Adrenal gland (tissue), 12 donors: ENCODE results near the gene DPP6. TPM values are rescaled to one million over a fixed set of nuclear protein-coding genes. Genes with fewer than 3 reads are reported as not detected.

Experiments used
- DNase-seq, 7 donors: peaks; one replicate each; pipeline ENCODE4 v3.0.0-alpha.2; 2019 to 2020
- H3K27ac ChIP-seq, 5 donors: fragments of 200-600 bp; sonication (generic) in 4 of 5; 1 replicate in 3 of 5; 2 replicates in 2 of 5; pipeline versions ENCODE4 v1.5.1 to v1.8.0; 2016 to 2020; ENCODE audit warnings: mild to moderate bottlenecking in 1 of 5
- H3K27me3 ChIP-seq: fragments of 200-600 bp; 2 replicates; pipeline ENCODE4 v1.8.0; 2021
- H3K36me3 ChIP-seq, 2 donors: fragments of 200-600 bp; replicated peaks in 1 of 2; 1 replicate in 1 of 2; 2 replicates in 1 of 2; pipeline versions ENCODE4 v1.5.1 to v1.8.0; 2018 to 2022
- H3K4me1 ChIP-seq, 2 donors: fragments of 200-600 bp; replicated peaks in 1 of 2; 1 replicate in 1 of 2; 2 replicates in 1 of 2; pipeline versions ENCODE4 v1.5.1 to v1.8.0; 2018 to 2021
- H3K4me3 ChIP-seq, 4 donors: fragments of 200-600 bp; sonication (generic) in 3 of 4; one replicate each; pipeline ENCODE4 v1.5.1; 2016 to 2018
- H3K9me3 ChIP-seq, 3 donors: fragments of 200-600 bp; sonication (generic) in 1 of 3; replicated peaks in 1 of 3; 1 replicate in 2 of 3; 2 replicates in 1 of 3; pipeline versions ENCODE4 v1.5.1 to v1.8.0; 2016 to 2021
- POLR2A ChIP-seq, 2 donors: fragments of 450-650 bp; IDR thresholded peaks; one replicate each; pipeline ENCODE4 v1.6.1; 2017; ENCODE audit warnings: antibody characterized with exemption in 2 of 2, mild to moderate bottlenecking in 2 of 2, moderate library complexity in 1 of 2
- WGBS, 4 donors: extraction: QIAGEN DNeasy Blood & Tissue Kit in 2 of 4; methylation state at CpG; one replicate each; pipeline versions ENCODE4 v1.1.5 to v1.1.7; 2013 to 2017; 5-methylcytosine and 5-hydroxymethylcytosine counted together
- intact Hi-C, 2 donors: fragments of 100-400 bp; cut with DNase I; formaldehyde crosslinking; loops; one replicate each; pipeline versions ENCODE4 v1.14.1 to v1.15.0; 2022 to 2023
- polyA plus RNA-seq, 3 donors: library from polyadenylated mRNA; stranded (reverse); fragments of 200-250 nt in 2 of 3; fragments of 350-450 nt in 1 of 3; fragmentation: Illumina TruSeq in 1 of 3; extraction: RNeasy Lipid Tissue Mini Kit (QIAGEN cat#74804) in 1 of 3; gene quantifications; one replicate each; pipeline ENCODE4 v1.2.3, GENCODE V29; 2013 to 2014
- total RNA-seq, 9 donors: library from RNA; depleted of rRNA in 4 of 9; stranded (reverse); fragments of >200 nt in 4 of 9; fragments of 120-200 nt in 1 of 9; fragmentation: NEBNext Ultra II Directional in 1 of 9; extraction: Animal tissue kit (Norgen Biotek cat#: 25700) in 1 of 9; gene quantifications; one replicate each; pipeline versions ENCODE4 v1.1.0 to v1.2.4, GENCODE V29; 2013 to 2023
- TF ChIP-seq, protein P1 (sequence below), 6 experiments: fragments of 450-650 bp in 4 of 6; fragments of 200-600 bp in 2 of 6; sonication (generic) in 1 of 6; IDR thresholded peaks; 1 replicate in 5 of 6; 2 replicates in 1 of 6; pipeline versions ENCODE4 v1.5.1 to v1.8.0; 2016 to 2021; ENCODE audit warnings: antibody characterized with exemption in 6 of 6, mild to moderate bottlenecking in 2 of 6, moderate library complexity in 1 of 6
- donor health status: healthy with polysubstance abuse.
- donor health status: Bipolar disorder and iron deficiency.
- donor health status: DM: yes; HTN: yes; CAD: no.
- donor health status: DM: no; HTN: no; CAD: no.
- donor health status: DM: no; HTN: no; CAD: no.
- donor health status: DM: yes; HTN: yes; CAD: no.

The DPP6 gene
- total and polyA plus RNA-seq, 12 donors = 0.39 to 13.1 (median 5.1) TPM

DNA sequence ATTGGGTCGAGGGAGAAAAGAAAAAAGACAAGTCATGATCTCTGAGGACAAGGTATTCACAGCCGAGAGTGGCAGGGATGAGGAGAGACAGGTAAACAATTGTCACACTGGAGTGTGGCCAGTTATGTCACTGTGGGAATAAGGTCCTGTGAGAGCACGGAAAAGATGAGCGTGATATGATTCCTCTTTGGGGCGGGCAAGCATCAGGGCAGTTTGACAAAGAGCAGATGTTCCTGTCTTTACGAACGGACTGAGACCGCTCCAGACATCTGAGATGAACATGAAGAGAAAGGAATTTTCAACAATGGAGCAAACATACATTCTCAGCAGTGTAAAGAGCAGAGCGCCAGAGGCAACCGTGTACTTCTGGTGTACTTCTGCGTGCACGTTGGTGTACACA lies 278.1 kb downstream of the DPP6 start:
- WGBS, 4 donors = 63 to 74% (median 69%) methylated on average over 9 to 12 of the region's 12 CpGs
- DNase-seq = peak in 1 of 7 donors; percentile 72
- no peak overlapping the region for H3K4me3 ChIP-seq
- no peaks in the 10 kb centered on the region for H3K9me3 ChIP-seq
- no peaks in the 10 kb centered on the region for H3K36me3 ChIP-seq
- no peaks in the 10 kb centered on the region for H3K4me1 ChIP-seq
- no peak overlapping the region for H3K27ac ChIP-seq
- intact Hi-C loops = no loop called here
- H3K27me3 ChIP-seq = no peaks in the 10 kb centered on the region
- TF ChIP-seq, protein P1, sequence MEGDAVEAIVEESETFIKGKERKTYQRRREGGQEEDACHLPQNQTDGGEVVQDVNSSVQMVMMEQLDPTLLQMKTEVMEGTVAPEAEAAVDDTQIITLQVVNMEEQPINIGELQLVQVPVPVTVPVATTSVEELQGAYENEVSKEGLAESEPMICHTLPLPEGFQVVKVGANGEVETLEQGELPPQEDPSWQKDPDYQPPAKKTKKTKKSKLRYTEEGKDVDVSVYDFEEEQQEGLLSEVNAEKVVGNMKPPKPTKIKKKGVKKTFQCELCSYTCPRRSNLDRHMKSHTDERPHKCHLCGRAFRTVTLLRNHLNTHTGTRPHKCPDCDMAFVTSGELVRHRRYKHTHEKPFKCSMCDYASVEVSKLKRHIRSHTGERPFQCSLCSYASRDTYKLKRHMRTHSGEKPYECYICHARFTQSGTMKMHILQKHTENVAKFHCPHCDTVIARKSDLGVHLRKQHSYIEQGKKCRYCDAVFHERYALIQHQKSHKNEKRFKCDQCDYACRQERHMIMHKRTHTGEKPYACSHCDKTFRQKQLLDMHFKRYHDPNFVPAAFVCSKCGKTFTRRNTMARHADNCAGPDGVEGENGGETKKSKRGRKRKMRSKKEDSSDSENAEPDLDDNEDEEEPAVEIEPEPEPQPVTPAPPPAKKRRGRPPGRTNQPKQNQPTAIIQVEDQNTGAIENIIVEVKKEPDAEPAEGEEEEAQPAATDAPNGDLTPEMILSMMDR (IDR thresholded peaks at IDR 0.05) = no peak
- no peak for TF ChIP-seq POLR2A (IDR thresholded peaks at IDR 0.05)

- TF ChIP-seq, protein P1 (IDR thresholded peaks at IDR 0.05) = no peak
- TF ChIP-seq POLR2A (IDR thresholded peaks at IDR 0.05) = no peak
- Histone ChIP-seq H3K9me3 (no peaks in the 10 kb centered on the region), H3K27ac (no peak overlapping the region), H3K4me3 (no peak overlapping the region), H3K36me3 (no peaks in the 10 kb centered on the region), H3K27me3 (no peaks in the 10 kb centered on the region), H3K4me1 (no peaks in the 10 kb centered on the region)
- 71 to 78% (median 76%) methylated on average over 15 of the region's 15 CpGs for WGBS, 4 donors
- intact Hi-C loops = no loop called here
- DNase-seq = no peak
Observed at GRCh38 chr7:154332811-154333580, 280.8 kb downstream of the DPP6 start.

DNA sequence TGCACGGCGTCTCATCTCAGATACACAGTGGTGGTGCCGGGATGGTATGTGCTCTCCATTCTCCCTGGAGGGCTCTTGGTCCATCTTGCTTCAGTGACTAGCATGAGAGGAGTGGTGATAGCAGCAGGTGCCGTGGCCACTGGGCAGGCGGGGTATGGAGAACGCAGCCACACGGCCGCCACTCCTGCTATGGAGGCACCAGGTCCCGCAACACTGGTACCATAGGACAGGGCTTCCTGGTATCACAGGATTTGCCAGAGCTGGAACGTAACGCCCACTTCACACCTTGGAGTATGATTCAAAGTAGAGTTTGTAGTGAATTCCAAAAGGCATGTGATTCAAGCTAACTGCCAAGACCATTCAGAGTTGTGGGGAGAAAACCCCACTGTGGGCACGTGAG lies 284.1 kb downstream of the DPP6 start:
- Histone ChIP-seq H3K27ac (no peak overlapping the region), H3K4me1 (no peaks in the 10 kb centered on the region), H3K9me3 (no peaks in the 10 kb centered on the region), H3K4me3 (no peak overlapping the region), H3K36me3 (no peaks in the 10 kb centered on the region), H3K27me3 (no peaks in the 10 kb centered on the region)
- no peak for DNase-seq
- intact Hi-C loops = no loop called here
- TF ChIP-seq, protein P1 (IDR thresholded peaks at IDR 0.05) = no peak
- no peak for TF ChIP-seq POLR2A (IDR thresholded peaks at IDR 0.05)
- 73 to 86% (median 81%) methylated on average over 6 to 12 of the region's 12 CpGs for WGBS, 4 donors

DNA sequence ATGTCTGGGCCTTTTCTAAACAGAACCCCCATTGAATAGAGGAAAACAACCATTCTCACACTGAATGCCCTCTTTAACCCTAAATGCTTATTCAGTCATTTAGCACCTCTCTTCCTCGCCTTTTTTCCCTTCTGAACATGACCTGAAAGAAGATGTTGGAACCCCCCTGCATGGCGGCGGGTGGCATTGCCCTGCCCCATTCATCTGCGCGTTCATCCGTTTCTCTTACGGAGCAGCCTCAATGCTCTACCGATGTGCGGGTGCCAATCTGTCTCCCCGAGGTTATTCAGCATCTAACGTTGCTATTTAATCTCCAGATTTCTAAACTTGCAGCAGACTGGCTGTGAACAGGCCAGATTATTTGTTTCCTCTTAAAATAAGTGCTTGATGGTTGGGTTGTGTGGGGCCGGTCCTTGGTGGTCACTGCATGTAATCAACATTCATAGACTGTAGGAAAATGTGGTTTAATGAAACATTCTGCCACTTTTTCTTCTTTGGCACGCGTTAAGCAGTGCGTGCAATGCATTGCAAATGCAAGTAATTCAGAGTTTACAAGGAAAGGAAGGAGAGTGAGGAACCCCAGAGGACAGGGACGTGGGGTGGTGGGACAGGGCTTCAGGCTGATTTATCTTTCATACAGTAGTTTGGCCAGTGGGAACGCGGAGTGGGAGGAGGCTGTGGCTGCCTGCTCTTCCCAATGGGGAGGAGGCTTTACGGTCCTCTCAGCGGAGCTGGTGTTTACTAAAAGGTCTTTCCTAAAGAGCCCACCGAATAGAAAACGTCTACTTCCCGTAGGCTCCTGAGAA lies 286.7 kb downstream of the DPP6 start:
- DNase-seq = no peak
- intact Hi-C loops = no loop called here
- no peaks in the 10 kb centered on the region for H3K27me3 ChIP-seq
- H3K27ac ChIP-seq = no peak overlapping the region
- H3K4me3 ChIP-seq = no peak overlapping the region
- no peaks in the 10 kb centered on the region for H3K9me3 ChIP-seq
- WGBS, 4 donors = 63 to 68% (median 64%) methylated on average over 23 of the region's 23 CpGs
- TF ChIP-seq, protein P1 (IDR thresholded peaks at IDR 0.05) = no peak
- no peak for TF ChIP-seq POLR2A (IDR thresholded peaks at IDR 0.05)
- H3K36me3 ChIP-seq = no peaks in the 10 kb centered on the region
- H3K4me1 ChIP-seq = no peaks in the 10 kb centered on the region
